DOHH2 (cell line): ENCODE results near the gene OTULINL.

Experiments
- CTCF ChIP-seq: fragments of 200-600 bp; sonication (generic); IDR thresholded peaks from one replicate; pipeline ENCODE4 v1.5.1; 2014; ENCODE audit warnings: antibody characterized with exemption, mild to moderate bottlenecking, low read depth, low read length; ENCODE audit not compliant: poor library complexity, severe bottlenecking
- EZH2phosphoT487 ChIP-seq: fragments of 200-600 bp; sonication (generic); IDR thresholded peaks from 2 replicates; pipeline ENCODE4 v1.6.1; 2017; ENCODE audit warnings: borderline replicate concordance, mild to moderate bottlenecking, antibody characterized with exemption, low read length, moderate library complexity, mixed read lengths

- TF ChIP-seq CTCF (no peak), EZH2phosphoT487 (no peak)
Measured at GRCh38 chr5:14582797-14583137, 1.2 kb downstream of the OTULINL start.
